GM21528 (cell line): ENCODE data around the gene SDHB.
A peak's percentile ranks its signal among the peaks of the same experiment; 100 is the strongest.

Experiments used
- ATAC-seq: cut with Tn5 transposase; IDR thresholded peaks from one replicate; pipeline ENCODE4 v1.9.1; 2021; ENCODE audit warnings: mild to moderate bottlenecking, moderate library complexity; ENCODE audit not compliant: unreplicated experiment, low FRiP score

The SDHB gene

DNA sequence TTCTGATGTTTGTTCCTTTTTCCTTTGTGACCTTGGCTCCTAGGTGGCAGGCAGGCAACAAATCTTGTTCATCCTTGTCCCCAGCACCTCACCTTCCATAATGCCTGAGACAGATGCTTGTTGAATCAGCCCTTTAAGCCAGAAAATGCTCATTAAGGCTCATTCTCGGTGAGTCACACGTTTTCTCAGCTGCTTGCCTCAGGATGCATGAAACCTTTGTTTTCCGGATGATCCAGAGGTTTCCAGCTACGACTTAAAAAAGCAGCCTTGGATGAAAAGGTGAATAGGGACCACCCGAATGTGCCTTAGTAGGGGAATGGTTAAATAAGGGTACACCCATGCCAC lies 37.5 kb downstream of the SDHB start:
- no peak for ATAC-seq

DNA sequence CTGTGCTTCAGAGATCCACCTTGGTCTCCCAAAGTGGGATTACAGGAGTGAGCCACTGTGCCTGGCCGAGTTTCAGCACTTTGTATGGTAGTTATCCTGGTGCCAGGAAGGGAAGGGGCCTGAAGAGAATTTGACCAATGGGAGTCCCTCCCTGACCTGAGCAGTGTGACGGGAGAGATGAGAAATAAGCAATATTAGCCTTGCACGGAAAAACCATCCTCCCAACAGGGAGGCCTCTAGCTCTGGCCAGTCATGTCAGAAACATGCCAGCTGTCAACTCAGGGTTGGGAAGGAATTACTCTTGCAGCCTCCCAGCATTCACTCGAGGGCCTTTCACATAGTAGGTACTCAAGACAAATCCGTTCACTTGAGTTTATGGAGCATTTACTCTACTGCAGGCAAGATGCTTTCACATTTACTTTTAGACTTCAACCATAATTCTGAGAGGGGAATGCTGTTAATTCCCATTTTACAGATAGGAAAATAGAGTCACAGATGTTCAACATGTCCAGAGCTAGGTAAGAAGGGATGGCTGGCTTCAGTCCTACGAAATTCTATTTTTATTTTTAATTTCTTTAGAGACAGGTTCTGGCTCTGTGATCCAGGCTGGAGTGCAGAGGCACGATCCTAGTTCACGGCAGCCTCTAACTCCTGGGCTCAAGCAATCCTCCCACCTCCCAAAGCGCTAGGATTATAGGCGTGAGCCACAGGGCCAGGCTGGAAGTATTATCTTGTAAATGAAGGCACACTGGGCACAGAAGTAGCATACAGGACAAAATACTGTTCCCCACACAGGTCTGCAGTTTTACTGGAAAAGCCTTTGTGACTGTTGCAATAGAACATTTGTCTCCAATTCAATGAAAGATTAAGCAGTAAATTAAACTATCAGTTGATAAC lies 38.9 kb downstream of the SDHB start:
- no peak for ATAC-seq

DNA sequence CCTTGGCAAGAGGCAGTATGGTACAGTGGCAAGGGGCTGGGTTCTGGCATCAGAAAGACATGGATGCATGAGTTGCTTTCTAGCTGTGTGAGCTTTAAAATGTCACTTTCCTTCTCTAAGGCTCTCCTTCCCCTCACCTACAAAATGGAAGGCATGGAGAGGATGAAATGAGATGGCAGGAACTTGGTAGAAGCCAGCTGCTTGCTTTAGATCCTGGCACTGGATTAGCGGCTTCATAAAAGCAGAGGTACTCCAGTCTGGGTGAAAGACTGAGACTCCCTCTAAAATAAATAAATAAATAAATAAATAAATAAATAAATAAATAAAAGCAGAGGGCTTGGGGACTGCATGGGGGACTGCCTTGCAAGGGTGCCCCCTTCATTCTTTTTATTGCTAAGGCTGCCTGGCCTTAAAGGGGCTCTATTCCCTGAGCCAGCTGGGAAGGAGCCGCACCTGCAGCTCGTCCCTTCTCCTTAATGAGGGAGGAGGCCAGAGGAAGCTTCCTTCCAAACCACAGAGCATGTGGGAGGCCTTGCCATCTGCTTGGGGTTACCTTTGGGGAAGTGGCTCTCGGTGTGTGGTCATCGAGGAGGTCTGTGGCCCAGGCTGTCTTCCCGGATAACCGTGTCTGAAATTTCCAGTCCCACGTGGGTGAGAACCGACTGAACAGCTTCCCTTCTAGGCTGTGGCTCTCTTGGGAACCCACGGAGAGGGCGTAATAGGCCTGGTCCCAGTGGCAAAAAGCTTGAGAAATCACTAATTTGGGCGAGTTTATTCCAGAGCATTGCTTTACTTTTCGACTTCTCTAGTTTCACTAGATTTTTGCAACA lies 40.1 kb downstream of the SDHB start:
- ATAC-seq: no peak

DNA sequence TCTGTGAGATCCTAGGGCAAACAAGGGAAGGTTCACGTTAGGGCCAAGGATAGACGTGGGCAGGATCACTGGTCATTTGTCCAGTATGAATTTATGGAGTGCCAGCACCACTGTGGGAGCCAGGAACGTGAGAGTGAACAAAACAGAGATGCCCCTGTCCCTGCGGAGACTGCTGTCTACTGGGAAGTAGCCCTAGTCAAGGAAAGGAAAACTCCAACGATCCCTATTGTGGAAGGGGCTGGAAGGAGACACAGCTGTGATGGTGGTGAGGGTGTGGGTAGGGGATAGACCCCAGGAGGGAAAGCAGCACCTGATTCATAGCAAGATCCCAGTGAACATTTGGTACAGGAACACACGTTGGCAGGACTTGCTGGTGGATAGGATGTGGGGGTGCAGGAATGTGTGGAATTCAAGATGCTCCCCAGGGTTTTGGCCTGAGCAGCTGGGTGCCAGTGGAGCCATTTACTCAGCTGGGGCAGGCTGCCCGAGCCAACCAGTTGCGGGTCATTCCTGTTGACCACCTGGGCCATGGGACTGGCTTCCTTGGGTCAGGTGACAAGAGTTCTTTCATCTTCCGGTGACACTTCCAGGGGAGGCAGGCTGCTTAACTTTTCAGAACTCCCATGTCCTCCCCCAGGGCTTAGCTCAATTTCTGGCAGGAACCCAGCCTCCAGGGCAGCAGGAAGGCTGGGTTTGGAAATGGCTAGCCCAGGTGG lies 40.9 kb downstream of the SDHB start:
- ATAC-seq: no peak

DNA sequence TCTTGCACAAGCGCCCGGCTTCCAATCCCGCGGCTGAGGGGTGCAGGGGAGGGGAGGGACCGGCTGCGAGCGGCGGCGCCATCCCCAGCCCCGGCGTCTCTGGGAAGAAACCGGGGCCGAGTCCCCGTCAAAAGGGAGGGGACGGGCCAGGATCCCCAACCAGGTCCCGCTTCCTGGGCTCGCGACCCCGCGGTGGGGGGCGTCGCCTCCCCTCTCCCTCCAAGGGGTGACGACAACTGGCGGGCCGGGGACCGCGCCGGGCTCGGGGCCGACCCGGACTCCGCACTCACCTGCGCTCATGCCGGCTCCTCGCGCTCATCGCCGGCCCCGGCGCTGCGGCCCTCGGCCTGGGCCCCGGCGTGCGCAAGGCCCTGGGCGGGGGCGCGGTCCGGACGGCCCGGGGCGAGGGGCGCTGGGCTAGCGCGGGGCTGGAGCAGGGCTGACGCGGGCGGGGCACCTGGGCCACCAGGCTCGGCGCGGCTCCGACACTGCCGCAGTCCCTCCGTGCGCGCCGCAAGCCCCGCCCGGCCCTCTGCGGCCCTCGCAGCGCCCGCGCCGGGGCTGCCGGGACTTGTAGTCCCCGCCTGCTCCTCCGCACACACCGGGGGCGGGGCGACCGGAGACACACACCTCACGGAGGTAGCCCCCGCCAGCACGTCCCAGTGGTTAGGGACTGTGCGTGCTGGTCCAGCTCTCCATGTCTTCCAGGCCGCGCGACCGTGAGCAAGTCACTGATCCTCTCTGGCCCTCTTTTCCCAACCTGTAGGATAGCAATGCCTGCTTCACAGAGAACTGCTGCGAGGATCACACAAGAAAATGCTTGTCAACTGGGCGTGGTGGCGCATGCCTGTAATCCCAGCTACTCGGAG lies 42.2 kb downstream of the SDHB start, which contains the start of gene ATP13A2:
Gene ATP13A2 (minus strand): TSS at position 490 of the 869 bp plus-strand sequence. CDS start 190 bp downstream, at position 300.
- ATAC-seq: peak; percentile 77

DNA sequence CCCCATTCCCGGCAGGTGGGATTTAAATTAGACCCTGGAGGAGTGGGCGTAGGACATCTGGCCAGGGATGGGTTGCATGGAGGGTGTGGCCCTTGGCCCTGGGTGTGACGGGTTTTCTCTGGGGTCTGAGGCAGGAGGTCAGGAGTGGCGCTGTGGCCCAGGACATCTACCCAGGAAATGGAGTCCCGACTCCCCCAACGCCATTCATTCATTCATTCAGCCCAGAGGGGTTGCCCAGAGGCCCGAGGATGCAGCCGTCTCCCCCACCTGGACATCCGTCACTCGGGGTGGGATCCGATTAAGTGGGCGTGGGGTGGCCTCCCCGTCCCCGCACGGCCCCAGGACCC lies 42.8 kb downstream of the SDHB start:
- peak; percentile 8 for ATAC-seq

DNA sequence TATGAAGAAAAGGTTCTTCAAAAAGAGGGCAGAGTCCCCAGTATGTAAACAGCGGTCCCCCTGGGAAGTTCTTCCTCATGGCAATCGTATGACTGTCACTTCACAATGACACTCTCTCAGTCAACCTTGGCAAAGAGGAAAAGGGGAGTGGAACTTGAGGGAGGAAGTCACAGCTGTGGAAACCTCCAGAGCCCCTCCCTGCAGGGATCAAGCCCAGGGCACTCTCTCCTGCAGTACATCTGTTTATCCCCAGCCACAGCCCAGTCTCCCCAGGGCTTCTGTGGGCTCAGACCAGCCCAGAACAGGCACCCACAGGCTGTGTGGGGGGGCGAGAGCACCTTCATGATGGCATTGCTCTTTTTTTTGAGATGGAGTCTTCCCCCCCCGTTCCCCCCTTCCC lies 44.1 kb downstream of the SDHB start:
- no peak for ATAC-seq

DNA sequence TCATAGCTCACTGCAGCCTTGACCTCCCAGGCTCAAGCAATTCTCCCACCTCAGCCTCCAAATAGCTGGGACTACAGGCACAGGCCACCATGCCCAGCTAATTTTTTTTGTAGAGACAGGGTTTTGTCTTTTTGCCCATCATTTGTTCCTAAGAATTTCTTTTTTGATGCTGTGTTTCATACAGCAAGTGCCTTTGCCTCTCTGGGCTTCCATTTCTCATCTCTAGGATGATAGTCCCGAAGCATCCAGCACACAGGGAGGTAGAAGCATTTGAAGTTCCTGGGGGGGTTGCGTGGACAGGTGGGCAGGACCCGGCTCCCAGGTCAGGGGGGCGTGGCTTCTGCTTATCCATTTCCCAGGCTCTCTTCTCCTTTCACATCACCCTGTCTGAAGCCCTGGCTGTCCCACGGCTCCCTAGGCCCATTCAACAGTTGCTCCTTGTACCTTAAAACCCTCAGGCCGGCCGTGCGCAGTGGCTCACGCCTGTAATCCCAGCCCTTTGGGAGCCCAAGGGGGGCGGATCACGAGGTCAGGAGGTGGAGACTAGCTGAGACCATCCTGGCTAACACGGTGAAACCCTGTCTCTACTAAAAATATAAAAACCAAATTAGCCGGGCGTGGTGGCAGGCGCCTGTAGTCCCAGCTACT lies 45.5 kb downstream of the SDHB start:
- ATAC-seq: no peak

DNA sequence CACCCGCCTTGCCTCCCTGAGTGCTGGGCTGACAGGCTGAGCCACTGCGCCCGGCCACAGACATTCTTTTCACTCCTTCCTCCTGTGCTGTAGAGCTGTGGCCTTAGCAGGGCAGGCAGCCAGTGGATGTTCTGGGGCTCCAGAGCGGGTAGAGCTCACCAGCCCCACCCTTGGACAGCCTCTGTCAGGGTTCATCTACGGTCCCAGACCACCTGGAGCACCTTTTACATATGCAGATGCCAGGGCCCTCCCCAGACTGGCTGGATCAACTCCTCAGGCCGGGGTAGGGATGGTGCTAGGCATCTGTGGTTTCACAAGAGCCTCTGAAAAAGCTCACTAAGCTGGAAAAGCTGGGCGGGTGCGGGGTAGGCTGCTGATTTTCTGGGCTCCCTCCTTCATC lies 46.7 kb downstream of the SDHB start:
- no peak for ATAC-seq

DNA sequence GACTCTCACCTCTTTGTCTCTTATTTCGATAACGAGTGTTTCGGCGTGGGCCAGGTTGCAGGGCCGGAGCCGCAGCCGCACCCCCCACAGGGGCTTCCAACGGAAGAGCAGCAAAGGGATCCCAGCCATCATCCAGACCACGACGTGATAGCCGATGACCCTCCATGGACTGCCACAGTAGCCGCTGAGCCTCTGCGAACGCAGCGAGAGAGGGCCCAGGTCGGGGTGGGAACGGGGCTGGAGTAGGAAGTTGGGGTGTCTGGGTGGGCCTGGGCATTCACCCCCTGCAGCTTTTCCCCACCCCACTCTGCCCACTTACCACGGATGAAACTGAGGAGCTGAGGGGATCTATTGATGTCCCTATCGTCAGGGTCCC lies 48.5 kb downstream of the SDHB start:
- no peak for ATAC-seq

DNA sequence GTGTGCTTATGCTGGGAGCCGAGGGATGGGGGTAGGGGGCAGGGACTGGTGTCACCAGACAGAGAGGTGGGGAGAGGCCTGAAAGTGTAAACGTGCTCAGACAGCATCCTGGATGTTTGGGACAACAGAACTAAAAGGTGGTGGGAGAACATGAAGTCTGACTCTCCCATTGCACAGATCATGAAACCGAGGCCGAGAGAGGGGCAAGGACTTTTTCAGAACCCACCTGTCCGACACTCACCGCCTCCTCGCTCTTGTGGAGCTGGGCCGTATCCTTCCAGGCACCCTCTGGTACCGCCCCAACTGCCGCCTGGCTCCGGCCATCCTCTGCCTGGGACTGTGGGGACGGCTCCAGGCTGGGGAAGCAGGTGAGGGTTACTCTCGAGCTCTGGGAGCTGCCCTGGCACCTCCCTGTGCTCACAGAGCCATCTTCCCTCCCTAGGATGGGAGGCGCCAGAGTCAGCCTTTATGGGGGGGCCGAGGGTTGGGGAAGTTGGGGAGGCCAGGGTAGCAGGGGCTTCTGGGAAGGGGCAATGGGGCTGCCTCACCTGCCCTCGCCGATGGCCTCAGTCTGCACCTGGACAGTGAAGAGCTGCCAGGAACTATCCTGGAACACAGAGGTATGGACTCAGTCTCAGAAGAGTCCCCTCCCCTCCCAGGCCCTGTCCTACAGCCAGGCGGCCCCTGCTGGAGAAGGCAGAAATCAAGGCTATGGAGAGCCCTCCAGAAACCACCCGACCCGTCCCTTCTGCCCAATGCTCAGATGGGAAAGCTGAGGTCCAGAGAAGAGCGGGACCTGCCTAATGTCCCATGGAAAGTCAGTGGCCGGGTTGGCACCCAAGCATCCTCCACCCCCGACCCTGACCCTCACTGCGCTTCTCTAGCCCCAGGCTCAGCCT lies 49.1 kb downstream of the SDHB start:
- ATAC-seq: no peak

DNA sequence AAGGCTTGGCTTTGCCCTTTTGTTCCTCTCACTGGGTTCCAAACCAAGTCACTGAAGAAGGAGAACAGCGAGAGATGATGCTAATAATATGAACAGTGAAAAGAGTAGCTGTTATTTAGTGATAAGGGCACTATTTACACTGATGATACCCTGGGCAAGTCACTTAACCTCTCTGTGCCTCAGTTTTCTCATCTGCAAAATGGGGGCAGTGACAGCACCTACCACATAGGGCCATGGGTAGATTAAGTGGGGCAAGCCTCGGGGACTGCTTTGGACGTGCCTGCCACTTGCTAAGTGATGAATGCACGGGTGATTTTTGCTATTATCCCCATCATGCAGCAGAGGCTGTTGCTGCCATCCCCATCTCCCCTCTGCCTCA lies 51.3 kb downstream of the SDHB start:
- ATAC-seq: no peak

DNA sequence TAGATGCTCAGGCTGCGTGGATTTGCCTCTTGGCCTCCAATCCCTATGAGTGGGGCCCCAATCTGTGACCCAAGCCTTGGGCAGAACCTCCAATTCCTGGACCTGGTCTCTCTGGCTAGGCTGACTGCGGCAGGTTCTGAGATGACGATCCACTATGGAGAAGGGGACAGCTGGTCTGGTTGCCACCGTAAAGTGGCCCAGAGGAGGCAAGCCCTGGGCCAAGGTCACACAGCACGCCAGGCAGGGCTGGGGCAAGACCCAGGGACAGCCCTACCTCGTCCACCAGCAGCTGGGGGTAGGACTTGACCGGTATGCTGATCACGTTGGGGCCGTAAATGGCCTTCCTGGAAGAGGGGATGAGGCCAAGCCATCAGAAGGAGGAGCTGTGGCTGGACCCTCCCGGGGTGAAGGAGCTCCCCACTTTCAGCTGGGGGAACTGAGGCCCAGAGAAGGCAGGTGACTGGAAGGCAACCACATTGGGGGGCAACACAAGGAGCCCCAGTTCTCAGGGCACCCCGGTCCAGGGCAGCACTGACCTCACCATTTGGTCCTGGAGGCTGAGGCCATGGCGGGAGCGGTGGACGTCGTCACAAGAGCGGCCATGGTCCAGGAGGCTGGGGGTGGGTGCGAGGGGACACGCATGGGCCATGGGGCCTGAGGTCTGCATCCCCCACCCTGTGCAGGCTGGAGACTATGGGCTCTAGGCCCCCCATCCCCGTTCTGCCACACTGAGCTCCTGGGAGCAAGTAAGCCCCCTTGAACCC lies 51.9 kb downstream of the SDHB start:
- ATAC-seq: no peak

DNA sequence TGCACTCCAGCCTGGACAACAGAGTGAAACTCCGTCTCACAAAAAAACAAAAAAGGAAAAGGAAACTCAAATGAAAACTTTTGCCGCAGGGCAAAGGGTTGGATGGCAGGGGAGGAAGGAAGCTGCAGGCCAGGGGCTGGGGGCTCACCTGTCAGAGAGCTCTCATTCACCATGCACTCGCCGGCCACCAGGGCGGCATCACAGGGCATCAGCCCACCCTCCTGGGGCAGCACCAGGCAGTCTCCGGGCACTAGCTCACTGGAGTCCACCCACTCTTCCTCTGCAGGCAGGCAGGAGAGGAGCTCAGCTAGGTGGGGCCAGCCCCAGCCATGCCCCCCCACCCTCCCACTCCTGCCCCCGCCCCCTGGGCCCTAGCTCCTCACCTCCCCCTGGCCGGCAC lies 54.0 kb downstream of the SDHB start:
- ATAC-seq: no peak

DNA sequence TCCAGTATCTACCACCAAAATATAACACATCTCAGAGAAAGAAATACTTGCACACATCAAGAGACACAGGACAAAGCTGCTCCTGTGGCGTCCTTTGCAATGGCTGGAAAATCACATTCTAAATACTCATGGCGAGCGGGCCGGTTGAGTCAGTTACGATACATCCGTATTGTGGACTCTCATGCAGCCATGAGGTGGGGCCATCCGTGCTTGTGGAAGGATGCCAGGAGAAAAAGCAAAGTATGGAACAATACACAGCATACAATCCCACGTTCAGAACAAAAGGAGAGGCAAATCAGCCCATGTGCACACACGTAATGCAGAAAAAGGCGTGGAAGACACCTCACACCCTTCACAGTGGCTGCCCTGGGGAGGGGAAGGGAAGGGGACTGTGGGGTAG lies 55.2 kb downstream of the SDHB start:
- ATAC-seq: no peak

DNA sequence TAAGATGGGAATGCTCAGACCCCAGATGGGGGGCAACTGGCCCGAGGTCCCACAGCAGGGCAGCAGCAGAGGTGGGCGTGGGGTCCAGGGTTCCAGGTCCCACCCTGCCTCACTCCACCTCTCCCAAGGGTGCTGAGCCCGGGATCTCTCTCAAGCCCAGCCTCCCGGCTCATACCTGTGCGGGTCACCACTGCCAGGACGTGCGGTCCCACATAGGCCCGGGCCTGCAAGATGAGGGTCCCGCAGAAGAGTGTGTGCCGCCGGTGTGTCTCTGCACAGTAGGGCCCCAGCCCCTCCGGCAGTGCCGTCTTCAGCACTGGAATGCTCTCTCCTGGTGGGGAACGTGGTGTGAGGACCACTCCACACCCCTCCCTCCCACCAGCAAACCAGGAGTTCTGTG lies 57.0 kb downstream of the SDHB start:
- no peak for ATAC-seq

DNA sequence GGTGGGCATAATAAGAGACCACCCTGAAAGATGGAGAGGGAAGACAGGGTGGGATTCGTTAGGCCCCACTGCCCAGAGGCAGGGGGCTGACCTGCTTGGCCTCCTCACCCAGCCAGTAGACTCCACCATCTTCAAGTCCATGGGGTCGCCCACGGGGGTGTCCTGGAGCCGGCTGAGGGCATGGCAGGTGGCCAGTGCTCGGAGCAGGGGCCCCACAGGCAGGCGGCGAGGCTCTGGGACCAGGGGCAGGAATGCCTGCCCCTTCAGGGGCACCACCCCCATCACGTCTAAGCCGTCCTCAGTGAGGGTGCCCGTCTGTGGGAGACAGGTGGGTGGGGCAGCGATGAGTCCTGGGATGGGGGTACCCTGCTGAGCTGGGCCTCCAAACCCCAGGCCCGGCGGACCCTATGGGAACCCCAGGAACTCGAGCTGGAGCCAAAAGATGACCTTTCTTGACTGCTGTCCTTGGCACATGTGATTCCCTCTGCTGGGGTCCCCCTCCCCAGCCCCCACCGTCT lies 60.3 kb downstream of the SDHB start:
- no peak for ATAC-seq

DNA sequence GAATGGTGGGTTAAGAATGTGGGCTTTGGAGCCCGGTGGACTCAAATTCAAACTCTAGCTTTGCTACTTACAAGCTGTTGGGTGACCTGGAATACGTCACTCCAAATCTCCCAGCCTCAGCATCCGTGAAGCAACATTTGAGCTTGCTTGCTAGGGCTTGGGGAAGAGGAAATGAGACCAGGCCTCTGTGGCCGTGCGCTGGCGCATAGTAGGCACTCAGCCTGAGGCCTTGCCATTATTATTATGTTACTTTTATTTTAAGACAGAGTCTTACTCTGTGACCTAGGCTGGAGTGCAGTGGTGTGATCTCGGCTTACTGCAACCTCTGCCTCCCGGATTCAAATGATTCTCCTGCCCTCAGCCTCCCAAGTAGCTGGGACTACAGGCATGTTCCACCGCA lies 61.2 kb downstream of the SDHB start:
- ATAC-seq: no peak
